GM21737 (cell line): ENCODE results near the gene PTOV1.
A peak's percentile ranks its signal among the peaks of the same experiment; 100 is the strongest.

Source experiments
- ATAC-seq: cut with Tn5 transposase; IDR thresholded peaks from one replicate; pipeline ENCODE4 v1.9.1; 2021; ENCODE audit warnings: mild to moderate bottlenecking, moderate library complexity; ENCODE audit not compliant: unreplicated experiment

Gene PTOV1

DNA sequence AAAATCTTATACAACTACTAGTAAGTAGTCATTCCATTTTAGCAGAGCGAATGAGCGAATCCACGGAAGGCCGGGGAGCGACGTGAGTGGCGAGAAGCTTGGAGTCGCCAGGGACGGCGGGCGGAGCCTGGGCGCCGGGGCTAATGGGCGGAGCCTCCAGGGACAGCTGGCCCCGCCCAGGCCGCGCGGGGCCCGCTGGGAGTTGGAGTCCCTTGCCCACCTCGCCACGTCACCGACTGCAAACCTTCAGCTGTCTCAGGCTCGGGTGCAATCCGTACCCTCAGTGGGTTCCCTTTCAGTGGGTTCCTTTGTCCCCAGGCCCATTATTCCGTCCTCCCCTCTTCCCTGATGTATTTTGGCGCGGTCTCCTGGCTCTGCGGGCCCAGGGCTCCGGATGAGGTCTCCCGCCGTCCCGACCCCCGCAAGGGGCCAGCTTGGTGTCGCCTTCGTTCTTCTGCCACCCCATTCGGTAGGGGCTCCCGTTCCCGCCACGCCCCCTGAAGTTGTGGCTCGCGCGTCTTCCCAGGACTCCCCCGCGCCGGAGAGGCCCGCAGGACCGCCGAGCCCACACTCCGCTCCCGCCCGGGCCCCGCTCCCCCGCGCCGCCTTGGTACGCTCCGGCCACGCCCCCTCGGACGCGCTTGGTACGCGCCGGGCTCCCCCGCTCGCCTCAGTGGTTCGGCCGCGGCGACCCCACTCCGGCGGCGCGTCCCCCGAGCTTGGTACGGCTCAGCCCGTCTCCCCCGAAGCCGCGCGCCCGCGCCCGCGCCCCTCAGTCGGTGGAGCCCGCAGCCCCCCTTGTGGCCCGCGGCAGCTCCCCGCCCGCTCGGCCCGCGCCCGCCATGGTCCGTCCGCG, at the start of gene PTOV1:
Gene PTOV1 (plus strand): TSS at position 673 of the 856 bp plus-strand sequence.
- ATAC-seq = peak; percentile 62

GRCh38 chr19:49801401-49801888, 49.5 kb upstream of the PTOV1 start:
- no peak for ATAC-seq

DNA sequence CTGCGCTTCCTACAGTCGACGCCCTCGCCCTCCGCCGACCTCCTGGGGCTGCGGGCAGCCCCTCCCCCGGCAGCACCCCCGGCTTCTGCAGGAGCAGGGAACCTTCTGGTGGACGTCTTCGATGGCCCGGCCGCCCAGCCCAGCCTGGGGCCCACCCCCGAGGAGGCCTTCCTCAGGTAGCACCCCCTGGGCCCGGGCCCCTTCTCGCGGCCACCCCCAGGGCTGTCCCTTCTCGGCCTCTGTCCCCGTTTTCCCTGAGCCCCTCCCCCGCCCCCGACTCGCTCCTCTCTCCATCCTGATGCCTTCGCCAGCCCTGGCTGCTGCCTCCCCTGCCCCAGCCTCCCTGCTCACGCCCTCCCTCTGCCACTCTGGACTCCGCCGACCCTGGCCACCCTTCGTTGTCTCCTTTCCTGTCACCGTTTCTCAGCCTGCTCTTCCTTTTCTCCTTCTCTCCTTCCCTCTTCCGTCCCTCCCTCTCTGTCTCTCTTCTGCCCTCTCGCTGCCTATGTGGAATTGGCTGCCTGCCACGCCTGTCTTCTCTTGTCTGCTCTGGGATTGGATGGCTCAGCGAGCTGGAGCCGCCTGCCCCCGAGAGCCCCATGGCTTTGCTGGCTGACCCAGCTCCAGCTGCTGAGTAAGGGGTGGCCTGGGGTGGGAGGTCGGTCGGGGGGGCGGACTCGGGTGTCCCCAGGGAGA, 48.8 kb upstream of the PTOV1 start:
- ATAC-seq = no peak

GRCh38 chr19:49802836-49803528, 48.0 kb upstream of the PTOV1 start:
- ATAC-seq = no peak

DNA sequence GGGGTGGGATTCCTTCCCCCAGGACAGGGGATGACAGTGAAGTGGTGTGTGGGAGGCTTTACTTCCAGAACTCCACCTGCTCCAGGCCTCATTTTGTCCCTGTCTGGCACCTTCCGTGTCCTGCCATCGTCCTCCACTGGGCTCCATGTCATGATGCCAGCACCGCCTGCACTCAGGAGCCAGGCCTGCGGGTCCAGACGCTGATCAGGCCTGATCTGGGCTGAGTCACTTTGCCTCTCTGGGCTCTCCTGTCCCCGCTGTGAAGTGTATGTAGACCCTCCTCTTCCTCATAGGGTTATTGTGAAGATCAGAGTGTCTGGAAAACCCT, 47.5 kb upstream of the PTOV1 start:
- ATAC-seq = no peak

DNA sequence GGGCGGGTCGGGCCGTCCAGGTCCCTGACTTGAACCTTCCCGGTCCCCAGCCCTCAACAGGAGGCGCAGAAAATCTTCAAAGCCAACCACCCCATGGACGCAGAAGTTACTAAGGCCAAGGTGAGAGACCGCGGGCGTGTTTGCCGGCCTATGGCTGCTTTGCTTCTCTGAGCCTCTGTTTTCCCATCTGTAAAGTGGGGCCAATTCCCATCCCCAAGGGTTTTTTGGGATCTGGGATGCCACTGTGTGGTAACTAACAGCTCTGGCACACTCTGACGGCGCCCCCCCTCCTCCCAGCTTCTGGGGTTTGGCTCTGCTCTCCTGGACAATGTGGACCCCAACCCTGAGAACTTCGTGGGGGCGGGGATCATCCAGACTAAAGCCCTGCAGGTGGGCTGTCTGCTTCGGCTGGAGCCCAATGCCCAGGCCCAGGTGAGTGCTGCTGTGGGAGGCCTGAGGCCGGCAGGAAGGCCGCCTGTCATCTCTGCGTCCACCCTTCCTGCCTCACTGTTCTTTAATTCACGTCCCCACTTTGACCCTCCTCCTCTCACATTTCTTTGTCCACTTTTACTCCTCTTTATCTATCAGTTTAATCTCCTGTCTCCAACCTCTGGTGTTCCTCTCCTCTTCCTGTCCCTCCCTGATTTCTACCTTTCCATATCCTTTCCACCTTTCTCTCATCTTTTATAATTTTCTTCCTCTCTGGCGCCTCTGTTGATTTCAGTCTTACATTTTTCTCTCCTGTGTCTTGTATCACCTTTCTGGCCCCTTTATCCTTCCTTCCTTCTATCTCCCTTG, 44.9 kb upstream of the PTOV1 start:
- no peak for ATAC-seq

GRCh38 chr19:49806620-49806959, 44.4 kb upstream of the PTOV1 start:
- ATAC-seq = no peak

- ATAC-seq = no peak
These were observed 43.7 kb upstream of the PTOV1 start for GRCh38 chr19:49807058-49807903.

DNA sequence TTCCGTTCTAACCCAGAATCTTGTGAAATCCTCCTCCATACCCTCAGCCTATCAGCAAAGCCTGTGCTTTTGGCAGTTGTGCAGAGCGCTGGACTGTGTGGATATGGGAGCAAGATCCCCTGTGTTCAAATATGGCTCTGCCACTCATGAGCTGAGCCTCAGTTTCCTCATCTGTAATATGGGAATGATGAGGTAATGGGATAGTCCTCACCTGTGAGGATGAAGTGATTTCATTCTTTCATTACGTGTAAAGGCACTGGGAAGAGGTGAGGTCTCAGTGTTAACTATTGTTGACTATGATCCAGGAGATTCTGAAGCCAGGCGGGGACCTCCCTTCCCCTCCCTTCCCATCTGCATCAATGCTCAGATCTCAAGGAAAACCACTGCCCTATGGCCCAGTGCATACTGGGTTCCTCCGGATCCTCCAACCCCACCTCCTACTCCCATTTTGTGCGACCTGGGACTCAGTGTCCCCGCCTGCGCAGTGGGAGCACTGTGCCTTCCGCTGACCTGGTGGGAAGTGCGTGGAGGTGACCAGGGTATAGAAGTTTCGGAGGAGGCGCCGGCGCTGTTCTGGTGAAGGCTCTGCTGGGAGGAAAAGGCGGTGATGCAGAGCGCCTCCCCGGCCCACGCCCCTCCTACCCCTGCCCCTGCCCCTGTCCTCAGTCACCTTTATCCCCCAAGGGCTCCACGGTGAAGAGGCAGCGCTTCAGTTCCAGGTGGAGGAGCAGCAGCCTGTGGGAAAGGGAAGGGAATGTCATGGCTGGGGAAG, 42.9 kb upstream of the PTOV1 start:
- no peak for ATAC-seq

DNA sequence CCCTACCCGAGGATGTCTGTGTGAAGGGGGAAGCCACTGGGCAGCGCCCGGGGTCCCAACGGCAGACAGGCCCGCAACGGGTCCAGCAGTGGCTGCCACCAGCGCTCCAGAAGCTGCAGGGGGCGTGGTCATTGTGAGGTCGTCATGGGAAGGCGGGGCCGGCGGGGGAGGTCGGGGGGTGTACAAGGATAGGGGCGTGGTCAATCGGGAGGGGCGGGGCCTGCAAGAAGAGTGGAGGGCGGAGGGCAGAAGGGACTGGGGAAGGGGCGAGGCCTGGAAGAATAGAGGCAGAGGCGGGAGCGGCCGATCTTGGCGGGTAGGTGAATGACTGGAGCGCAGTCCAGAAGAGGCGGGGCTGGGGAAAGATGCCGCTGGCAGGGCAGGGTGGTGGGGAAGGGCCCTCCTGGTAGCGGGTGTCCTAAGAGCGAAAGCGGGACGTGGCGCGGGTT, 42.2 kb upstream of the PTOV1 start:
- no peak for ATAC-seq

DNA sequence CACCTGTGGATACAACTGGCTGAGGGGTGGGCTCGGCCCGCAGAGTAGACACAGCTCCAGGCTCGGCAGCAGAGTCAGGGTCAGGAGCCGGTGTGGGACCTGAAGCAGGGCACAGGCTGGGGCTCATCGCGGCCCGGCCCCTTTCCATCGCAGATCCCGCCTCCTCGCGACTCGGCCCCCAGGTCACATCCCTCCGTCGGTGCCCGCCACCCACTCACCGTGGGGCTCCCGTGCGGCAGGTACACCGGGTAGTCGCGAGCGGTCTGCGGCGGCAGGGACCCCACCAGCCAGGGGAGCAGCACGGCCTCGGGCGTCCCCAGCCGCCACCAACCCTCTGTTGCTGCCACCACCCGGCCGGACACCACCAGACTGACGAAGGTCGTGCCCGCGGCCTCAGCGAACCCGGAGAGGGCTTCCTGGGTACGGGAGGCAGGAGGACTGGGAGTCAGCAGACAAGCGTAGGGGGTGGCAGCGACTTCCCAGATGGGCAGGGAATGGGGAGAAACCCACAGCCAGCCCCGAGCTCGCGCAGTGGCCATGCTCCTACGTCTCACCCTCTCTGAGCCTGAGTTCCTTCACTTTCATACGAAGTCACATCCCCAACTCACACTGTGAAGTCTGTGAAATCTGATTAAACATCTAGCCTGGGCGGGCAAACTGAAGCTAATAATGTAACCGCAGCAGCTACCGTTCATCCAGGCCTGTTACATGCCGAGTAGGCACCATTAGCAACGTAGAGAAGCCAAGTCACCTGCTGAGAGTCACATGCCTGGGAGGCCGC, 41.6 kb upstream of the PTOV1 start:
- no peak for ATAC-seq

DNA sequence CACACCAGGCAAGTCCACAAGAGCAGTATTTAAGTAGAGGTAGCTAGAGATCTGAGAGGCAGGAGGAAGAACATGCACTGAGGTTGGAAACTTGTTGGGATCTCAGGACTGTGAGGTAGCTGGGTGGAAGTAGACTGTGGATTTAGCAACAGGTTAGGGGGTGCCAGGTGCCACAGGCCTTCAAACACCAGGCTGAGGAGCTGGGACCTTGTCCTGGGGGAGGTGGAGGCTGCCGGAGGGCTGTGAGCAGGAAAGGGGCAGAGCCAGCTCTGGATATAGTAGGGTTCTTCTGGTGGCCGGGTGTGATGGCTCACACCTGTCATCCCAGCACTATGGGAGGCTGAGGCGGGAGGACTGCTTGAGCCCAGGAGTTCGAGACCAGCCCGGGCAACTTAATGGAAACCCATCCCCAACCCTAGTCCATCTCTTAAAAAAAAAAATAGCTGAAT, 41.0 kb upstream of the PTOV1 start:
- no peak for ATAC-seq

DNA sequence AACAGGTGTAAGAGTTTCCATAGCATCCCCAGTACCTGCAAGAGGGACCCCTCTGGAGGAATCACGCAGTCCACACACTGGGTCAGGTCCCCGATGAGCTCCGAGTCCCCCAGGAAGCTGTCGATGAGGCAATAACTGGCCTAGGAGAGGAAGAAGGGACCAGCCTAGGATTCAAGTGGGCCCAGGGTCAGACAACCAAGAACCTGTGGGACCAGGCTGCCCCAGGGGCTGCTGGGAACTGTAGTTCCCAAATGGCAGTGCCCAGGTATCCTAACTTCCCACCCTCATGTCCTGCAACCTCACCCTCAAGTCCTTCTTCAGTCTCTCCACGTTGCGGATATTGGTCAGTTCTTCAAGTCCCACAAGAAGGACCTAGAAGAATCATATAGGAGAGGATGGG, 39.6 kb upstream of the PTOV1 start:
- ATAC-seq = no peak

GRCh38 chr19:49812452-49812996, 38.4 kb upstream of the PTOV1 start:
- ATAC-seq = no peak

DNA sequence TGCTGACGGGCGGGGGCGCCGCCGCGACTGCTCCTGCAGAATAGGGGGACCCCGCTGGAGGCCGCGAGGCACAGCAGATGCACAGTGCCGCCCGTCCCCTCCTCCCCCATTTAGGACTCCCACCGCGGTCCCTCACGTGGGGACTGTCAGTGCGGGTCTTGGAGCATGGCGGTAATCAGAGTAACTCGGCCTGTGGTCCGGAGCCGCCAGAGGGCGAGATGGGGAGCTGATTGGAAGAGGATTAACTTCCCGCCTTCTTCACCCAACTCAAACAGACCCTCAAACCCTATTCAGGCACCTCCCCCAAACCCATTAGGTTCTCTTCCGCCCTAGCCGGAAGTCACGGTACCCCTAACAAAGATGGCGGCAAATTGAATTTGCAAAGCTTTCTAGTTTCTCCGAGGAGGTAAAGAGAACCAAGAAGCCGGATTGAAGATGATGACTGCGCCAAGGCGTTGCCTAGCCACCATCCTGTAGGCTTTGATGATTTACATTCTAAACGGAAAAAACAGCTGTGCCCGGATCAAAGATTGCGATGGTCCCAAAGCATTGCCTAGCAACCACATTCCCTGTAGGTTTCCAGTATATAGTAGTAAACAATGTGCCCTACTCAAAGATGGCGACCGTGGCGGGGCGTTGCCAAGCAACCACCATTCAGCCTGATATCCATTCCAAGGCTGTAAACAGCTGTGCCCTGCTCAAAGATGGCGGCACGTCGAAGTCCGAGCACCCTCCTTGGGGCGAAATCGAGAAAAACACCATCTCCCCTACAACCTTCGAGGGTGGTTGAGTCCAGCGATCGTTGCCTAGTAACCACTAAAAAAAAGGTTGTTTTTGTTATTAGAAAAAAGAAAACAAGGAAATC, 37.7 kb upstream of the PTOV1 start, which contains the start of gene FUZ:
Gene FUZ (minus strand): TSS at position 296 of the 865 bp plus-strand sequence. CDS start 186 bp downstream, at position 110.
- no peak for ATAC-seq

DNA sequence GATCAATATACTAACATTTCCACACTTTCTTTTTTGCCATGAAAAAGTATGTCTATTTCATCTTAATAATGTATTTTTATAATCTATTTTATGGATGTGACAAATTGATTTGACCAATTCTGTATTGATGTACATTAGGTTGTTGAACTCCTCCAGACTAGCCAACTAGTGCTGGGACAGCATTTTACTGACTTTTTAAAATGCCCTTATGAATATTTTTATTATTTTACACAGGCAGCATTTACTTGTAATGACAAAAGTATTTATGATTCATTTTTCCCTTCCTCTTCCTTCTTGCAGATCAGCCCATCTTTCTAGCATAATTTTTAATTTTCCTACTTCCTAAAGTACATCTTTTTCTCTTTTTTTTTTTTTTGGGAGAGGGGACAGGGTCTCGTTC, 36.9 kb upstream of the PTOV1 start:
- no peak for ATAC-seq

DNA sequence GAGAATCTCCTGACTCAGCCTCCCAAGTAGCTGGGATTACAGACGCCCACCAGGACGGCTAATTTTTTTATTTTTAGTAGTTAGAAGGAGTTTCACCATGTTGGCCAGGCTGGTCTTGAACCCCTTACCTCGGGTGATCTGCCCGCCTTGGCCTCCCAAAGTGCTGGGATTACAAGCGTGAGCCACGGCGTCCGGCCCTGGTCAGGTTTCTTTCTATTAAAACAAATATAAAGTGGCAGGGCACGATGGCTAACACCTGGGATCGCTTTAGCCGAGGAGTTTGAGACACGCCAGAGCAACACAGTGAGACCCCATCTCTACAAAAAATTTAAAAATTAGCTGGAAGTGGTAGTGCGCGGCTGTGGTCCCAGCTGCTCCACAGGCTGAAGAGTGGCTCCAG, 34.4 kb upstream of the PTOV1 start:
- no peak for ATAC-seq
